Tongue (tissue), 2 donors: ENCODE results near the gene MORC3. TPM values are rescaled to one million over a fixed set of nuclear protein-coding genes. Genes with fewer than 3 reads are reported as not detected.
"Not testable (repeated sequence)": the region's sequence is repeated elsewhere in the genome, so short reads cannot be mapped to it uniquely, and the experiment has no call there.

ENCODE experiments used
- DNase-seq: peaks from one replicate; pipeline ENCODE4 v3.0.0-alpha.2; 2015
- total RNA-seq: library from RNA; depleted of rRNA; stranded (reverse); fragments of >200 nt; gene quantifications from one replicate; pipeline ENCODE4 v1.2.3, GENCODE V29; 2014

The MORC3 gene
- total RNA-seq, 1 donor from 2014 or later: 84.5 TPM

DNA sequence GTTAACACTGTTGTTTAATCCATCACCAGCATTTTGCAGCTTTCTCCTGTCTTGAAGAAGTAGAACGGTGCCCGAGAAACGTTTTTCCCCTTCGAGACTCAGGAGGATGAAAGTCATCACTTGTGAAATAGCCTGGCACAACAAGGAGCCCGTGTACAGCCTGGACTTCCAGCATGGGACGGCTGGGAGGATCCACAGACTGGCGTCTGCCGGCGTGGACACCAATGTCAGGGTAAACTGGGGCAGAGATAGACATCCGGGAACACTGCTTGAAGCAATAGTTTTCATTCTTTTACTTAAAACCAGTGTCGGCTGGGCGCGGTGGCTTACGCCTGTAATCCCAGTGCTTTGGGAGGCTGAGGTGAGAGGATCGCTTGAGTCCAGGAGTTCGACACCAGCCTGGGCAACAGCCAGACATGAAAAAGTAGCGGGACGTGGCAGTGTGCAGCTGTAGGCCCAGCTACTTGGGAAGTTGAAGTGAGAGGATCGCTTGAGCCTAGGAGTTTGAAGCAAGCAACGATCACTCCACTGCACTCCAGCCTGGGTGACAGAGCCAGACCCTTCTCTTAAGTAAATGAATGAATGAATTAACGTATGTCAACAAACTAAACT lies 66.1 kb downstream of the MORC3 start:
- no peak for DNase-seq

DNA sequence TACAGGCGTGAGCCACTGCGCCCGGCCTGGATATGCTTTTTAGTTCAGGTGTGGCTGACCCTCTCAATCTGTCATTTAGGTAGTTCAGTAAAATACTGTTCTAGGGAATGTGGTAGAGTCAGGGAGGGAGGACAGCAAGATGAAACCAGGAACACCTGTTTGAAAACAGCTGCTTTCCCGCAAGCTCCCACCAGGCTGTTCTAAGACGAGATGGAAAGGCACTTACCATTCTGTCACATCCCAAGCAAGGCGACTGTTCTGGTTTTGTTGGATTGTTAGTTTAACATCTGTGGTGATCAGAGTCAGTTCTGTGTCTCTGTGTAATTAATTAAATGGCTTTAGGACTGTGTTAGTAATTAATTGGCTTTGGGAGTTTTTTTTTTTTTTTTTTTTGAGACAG lies 68.1 kb downstream of the MORC3 start:
- DNase-seq: peak; percentile 55

DNA sequence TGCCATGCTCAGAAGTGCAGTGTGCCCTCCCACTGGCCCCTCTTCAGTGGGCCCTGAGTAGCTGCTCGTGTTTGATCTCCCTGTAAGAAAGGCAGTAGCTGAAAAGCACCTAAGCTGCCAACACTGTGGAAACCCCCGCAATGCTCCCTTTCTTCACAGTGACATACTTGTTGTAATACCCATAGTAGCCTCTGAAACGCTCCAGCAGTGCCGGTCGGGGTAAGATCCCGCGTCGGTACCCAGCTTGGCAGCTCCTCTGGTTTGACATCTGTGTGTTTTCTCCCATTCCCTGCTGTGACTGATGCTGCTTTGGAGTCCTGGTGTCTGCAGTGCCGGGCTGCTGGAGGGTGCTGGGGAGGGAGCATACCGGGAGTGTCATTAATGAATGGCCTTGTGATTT lies 68.8 kb downstream of the MORC3 start:
- DNase-seq: peak; percentile 62

DNA sequence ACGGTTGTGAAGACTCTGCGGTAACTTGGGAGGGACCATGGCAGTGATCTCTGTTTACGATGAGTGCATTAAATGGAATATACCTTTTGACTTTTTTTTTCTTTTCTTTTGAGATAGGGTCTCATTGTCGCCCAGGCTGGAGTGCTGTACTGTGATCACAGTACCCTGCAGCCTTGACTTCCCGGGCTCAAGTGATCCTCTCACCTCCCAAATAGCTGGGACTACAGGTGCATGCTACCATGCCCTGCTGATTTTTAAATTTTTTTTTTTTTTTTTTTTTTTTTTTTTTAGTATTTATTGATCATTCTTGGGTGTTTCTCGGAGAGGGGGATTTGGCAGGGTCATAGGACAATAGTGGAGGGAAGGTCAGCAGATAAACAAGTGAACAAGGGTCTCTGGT lies 71.7 kb downstream of the MORC3 start:
- not testable (repeated sequence) for DNase-seq

DNA sequence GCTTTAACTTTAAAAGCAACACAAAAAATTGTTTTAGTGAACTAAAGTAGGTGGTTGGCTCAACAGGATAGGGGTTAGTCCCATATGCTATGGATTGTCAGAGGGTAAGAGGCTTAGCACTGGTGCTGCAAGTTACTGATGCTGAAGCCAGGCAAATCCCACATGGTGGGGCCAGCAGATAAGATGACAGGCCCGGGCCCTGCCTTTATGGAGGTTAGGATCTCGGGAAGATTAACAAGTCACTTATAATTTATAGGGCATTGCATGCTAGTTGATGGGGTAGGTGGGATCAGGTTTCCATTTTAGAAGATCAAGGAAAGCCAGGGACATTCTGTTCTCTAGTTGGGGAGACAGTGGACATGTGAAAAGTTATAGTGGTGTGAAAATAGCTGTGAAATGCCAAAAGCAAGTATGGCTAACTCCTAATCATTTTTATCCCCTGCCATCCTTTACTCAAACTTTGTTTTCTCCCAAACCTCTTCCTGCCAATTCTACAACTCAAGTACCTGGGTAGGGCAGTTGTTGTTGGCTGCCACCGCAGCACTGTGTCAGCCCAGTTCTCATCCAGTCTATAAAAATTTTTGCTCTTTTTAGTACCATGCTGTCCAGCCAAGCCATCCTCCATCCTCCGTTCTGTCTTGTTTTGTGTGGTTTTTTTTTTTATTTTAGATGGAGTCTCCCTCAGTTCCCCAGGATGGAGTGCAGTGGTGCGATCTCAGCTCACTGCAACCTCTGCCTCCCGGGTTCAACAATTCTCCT lies 75.5 kb downstream of the MORC3 start:
- no peak for DNase-seq

DNA sequence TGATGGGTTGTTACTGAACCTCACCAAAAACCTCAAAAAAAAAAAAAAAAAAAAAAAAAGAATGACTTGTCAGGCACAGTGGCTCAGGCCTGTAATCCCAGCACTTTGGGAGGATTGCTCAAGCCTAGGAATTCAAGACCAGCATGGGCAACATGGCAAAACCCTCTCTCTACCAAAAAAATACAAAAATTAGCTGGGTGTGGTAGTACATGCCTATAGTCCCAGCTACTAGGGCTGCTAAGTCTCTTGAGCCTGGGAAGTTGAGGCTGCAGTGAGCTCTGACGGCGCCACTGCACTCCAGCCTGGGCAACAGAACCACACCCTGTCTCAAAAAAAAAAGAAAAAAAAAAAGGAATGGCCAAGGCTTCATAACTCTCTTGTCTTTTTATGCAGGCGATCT lies 76.3 kb downstream of the MORC3 start:
- no peak for DNase-seq

DNA sequence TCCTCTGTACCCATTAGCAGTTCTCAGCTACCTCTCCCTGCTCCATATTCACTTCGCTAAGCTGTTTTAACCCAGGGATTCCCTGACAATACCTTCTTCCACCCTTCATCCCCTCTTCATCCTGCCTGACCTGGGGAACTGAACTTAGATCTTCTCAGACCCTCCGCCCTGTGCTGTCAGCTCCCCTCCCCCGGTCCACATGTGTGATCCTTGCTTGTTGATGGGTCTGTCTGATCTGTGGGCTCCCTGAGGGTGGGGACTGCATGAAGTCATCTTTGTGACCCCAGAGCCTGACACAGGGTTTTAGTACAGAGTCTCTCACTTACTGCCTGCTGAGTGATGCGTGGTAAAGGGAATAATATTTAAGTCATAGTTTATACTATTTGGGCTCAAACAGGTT lies 77.0 kb downstream of the MORC3 start:
- no peak for DNase-seq

DNA sequence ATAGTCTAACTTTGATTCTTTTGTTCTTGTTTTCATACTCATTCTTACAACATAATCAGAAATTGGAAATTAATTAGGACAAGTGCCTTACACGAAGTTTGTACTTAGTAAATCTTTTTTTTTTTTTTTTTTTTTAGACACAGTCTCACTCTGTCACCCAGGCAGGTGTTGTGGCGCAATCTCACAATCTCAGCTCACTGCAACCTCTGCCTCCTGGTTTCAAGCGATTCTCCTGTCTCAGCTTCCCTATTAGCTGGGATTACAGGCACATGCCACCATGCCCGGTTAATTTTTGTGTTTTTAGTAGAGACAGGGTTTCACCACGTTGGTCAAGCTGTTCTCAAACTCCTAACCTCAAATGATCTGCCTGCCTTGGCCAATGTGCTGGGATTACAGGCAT lies 77.6 kb downstream of the MORC3 start:
- DNase-seq: no peak

DNA sequence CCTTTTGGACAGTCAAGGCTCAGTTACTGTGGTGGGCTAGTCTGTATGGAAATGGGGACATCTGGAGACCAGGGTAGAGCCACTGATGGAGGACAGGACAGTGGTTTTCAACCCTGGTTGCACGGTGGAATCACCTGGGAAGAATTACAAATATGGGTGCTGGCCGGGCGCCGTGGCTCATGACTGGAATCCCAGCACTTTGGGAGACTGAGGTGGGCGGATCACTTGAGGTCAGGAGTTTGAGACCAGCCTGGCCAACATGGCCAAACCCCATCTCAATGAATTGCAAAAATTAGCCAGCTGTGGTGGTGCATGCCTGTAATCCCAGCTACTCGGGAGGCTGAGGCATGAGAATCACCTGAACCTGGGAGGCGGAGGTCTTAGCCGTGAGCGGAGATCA lies 79.7 kb downstream of the MORC3 start:
- not testable (repeated sequence) for DNase-seq

DNA sequence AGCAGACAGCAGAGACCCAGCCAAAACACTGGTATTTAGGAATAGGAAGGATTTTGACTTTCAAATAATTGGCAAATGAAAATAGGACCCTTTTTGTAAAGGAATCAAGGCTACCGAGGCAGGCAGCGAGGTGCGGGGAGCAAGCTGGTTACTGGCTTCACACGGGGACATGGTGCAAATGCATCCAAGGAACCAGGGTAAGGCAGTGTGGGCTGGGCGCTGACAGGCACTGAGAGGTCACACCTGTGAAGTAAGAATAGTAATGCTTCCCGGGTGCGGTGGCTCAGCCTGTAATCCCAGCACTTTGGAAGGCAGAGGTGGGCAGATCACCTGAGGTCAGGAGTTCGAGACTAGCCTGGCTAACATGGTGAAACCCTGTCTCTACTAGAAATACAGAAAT lies 80.7 kb downstream of the MORC3 start:
- DNase-seq: no peak

DNA sequence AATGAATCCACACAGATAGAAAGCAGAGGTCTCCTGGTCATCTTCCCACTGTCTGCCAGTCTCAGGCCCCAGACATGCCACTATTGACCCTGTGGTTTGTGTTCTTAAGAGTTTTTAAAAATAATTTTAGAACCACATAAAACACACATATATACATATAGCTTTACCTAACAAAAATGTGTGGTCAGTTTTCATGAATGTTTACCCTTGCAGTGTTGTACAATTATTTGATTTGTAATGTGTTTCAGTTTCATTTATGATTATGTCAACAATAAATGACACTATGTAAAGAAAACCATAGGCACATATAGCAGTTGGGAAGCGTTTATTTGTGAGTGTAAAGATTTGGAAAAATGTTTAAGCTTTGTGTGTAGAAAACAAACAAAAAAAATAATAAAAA lies 82.3 kb downstream of the MORC3 start:
- no peak for DNase-seq

DNA sequence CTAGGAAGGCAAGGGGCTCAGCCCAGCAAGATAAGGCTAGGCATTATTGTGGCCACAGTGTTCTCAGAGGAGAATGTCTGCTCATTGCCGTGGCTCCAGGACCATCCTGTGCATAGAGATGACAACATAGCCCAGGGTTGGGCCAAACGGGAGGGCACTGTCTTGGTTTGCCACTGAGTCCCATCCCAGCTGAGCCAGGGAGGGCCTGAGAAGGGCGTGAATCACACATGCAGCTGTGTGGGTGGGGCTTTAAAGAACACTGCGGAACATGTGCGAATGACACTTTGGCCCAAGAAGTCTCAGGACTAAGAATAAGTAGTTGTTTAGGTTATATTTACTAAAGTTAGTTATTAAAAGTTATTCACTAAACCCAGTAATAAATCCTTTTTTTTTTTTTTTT lies 83.7 kb downstream of the MORC3 start:
- no peak for DNase-seq

DNA sequence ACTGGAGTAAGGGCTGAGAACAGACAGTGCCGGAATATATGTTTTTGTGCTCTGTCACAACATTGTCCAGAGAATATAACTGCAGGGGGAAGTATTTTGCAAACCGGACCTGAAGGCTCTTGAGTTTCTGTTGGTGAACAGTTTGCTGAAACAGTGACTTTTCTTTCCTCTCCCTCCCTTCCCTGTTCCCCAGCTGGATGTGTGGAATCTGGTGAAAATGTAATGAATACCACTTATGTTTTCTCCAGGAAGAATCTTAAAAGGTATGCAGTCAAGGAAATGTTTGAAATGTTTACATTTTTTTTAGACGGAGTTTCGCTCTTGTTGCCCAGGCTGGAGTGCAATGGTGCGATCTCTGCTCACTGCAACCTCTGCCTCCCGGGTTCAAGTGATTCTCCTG lies 88.6 kb downstream of the MORC3 start:
- no peak for DNase-seq

DNA sequence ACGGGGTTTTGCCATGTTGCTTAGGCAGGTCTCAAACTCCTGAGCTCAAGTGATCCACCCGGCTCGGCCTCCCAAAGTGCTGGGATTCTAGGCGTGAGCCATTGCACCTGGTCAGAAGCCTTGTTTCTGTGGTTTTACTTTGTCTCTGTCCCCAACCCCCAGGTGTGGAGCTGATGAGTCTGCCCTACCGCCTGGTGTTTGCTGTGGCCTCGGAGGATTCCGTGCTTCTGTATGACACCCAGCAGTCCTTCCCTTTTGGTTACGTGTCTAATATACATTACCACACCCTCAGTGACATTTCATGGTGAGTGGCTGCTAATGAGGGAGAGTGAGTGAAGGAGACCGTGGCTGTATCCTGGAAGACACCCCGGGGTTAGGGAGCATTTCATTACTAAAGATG lies 91.3 kb downstream of the MORC3 start:
- no peak for DNase-seq

DNA sequence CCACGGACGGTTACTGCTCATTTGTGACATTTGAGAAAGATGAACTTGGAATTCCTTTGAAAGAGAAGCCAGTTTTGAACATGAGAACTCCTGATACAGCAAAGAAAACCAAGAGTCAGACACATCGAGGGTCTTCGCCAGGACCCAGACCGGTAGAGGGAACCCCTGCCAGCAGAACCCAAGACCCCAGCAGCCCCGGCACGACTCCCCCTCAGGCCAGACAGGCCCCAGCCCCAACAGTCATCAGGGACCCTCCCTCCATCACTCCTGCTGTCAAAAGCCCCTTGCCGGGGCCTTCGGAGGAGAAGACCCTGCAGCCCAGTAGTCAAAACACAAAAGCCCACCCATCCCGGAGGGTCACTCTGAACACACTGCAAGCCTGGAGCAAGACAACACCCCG lies 92.9 kb downstream of the MORC3 start:
- no peak for DNase-seq

DNA sequence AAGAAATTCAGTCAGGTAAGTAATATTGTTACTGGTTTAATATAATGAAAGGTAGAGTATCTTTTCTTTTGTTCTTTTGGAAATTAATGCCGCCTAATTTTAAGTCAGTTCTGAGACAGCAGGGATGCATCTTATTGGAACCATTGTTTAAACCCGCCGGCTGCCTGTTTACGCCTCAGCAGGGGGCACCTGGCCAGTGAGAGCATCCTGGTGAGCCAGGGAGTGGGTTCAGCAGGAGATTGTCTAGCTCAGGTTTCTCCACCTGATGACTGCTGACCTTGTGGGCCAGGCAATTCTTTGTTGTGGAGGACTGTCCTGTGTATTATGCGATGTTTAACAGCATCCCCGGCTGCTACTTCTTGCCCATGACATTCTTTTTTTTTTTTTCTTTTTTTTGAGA lies 95.4 kb downstream of the MORC3 start:
- no peak for DNase-seq

DNA sequence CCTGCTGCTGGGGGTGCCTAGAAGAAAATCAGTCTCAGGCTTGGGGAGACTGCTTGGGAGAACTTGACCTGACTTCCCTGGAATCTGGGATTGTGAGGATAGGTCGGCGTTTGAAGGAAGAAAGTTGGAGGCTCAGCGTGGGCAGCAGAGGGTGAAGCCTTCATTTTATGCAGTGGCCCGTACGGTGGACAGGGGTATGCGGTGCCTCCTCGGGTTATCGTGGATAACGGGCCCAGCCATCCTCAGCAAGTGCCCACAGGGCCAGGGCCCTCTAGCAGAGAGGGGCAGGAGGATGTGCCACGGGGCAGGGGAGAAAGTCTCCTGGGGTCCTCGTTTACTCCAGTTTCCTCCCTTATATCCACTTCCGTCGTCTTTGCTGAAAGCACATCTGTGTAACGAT lies 99.2 kb downstream of the MORC3 start:
- DNase-seq: no peak

DNA sequence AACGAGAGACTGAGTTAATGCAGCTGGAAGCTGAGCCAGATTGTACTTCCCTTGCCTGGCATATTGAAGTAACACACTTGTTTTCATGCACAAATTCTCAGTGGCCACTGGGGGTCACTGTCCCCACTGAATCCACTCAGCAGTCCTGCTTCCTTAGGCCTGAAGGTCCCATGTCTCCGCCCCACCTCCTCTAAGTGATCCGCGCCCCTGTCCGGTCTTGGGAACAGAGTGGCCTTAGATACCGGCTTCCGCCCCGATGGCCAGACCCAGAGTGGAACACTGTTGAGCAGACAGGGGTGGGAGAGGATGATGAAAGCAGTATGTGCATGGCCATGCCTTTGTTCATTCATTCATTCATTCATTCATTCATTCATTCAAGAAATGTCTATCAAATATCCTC lies 100.0 kb downstream of the MORC3 start:
- DNase-seq: peak; percentile 92

DNA sequence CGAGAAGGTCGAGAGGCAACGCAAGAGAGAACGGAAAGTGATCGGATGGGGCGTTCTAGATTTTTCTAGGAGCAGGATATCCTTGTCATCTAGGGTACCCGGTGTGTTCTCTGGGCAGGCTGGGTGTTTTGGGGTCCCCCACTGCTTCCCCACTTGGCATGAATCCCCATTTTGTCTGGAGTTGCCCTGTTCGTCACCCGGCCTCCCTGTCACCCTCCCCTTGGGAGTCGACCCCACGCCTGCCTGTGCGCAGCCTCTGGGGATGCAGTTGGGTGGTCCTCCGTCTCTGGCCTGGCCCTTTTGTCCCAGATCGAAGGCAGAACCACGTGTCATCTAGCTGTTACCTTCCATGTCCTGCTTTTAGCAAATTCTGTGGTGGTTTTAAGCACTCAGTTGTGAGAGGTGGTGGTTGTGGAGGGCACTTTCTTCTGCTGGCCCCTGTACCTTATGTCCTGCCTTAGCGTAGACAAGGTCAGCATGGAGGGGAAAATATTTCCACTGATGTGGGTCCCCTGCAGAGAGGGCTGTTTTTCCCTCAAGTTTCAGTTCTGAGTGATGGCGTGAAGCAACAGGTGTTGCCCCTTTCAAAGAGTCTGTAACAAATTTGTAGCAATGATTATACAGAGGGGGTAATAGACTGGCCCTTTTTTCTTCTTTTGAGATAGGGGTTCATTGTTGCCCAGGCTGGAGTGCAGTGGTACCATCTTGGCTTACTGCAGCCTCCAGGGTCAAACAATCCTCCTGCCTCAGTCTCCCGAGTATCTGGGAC lies 100.8 kb downstream of the MORC3 start:
- no peak for DNase-seq

DNA sequence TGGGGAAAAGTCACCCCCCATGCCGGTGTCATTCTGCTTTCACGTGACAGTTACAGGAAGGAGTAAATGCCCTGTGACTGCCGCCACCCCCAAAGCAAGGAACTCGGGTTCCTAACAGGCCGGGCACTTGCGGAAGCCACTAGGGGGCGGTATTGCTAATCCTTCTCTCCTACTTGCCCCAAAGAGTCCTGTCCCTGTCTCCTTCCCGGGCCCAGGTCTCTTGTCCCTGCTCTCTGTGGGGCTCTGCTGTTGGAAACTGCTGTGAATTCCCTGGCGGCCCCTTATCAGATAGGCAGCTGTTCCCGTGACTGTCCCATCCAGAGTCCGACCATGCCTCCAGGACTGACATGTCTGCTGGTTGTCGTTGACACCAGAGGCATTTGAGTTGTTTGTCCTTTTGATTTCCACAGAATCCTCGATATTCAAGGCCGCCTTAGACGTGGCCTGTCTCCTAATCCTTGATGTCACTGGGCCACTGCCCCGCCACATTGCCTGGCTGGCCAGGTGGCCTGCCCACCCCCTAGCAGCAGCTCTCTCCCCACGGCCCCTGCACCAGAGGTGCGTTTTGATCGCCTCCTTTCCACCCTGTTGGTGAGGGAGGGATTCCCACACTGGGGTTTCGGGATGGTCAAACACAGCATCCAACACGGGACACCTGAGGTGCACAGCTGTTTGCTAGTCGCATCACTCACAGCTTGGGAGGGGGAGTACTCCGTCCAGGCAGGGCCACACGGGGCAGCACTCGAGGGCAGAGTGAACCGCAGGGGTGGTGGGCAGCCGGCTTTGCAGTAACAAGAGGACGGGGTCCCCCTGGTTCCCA lies 102.5 kb downstream of the MORC3 start:
- DNase-seq: peak; percentile 63

DNA sequence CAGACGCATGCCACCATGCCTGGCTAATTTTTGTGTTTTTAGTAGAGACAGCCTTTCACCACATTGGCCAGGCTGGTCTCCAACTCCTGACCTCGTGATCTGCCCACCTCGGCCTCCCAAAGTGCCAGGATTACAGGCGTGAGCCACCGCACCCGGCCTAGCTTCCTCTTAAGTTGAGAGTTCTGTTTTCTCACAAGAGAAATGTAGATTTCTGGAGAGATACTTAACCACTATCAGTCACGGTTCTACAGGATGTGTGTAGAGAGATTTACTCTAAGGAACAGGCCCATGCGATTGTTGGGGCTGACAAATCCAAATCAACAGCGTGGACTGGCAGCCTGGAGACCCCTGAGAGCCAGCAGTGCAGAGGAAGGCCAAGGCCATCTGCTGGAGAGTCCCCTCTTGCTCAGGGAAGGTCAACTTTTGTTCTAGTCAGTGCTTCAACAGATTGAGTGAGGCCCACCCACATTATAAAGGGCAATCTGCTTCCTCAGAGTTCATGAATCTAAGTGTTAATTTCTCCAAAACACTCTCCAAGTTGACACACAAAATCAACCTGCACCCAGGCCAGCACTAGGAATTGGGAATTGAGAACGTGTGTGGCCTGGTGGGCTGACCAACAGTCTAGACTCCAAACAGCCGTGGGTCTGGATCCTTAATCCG lies 103.9 kb downstream of the MORC3 start:
- DNase-seq: no peak

DNA sequence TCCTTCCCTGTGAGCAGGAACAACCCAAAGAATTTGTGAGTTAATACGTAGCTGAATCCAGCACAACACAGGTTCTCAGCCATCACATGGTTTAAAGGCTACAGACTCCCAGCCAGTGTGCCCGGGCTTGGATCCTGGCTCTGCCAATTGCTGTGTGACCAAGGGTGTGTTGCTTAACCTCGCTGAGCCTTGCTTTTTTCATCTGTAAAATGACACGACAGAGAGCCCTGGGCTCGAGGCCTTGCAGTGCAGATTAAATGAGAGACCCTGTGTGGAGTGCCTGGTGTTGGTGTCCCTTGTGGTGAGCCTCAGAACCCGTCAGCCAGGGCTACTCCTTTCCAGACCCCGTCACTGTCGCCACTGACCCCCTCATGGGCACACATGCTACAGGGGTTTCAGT lies 104.6 kb downstream of the MORC3 start:
- no peak for DNase-seq
